Smooth muscle cell (in vitro differentiated cells): Measurements from ENCODE around the gene ZDHHC18. TPM values are rescaled to one million over a fixed set of nuclear protein-coding genes. Genes with fewer than 3 reads are reported as not detected.

Experiments used
- DNase-seq: peaks from one replicate; lab custom pipeline; 2025; ENCODE audit not compliant: unreplicated experiment; lab: John Stamatoyannopoulos, UW
- H2AFZ ChIP-seq: fragments of 200-600 bp; sonication (generic); 2 replicates; pipeline ENCODE4 v1.6.0; 2016; ENCODE audit warnings: antibody characterized with exemption, low read depth, mild to moderate bottlenecking
- H3F3A ChIP-seq: fragments of 200-600 bp; sonication (generic); 2 replicates; pipeline ENCODE4 v1.6.0; 2017; ENCODE audit warnings: antibody characterized with exemption, low read depth
- H3K27ac ChIP-seq: fragments of 200-600 bp; sonication (generic); 2 replicates; pipeline ENCODE4 v1.5.1; 2016; ENCODE audit warnings: low read depth, mild to moderate bottlenecking
- H3K27me3 ChIP-seq: fragments of 200-600 bp; sonication (generic); 2 replicates; pipeline ENCODE4 v1.6.1; 2016; ENCODE audit warnings: low read depth, mild to moderate bottlenecking
- H3K36me3 ChIP-seq: fragments of 200-600 bp; sonication (generic); 2 replicates; pipeline ENCODE4 v1.5.1; 2016; ENCODE audit warnings: low read depth
- H3K4me1 ChIP-seq: fragments of 200-600 bp; sonication (generic); 2 replicates; pipeline ENCODE4 v1.5.1; 2016; ENCODE audit warnings: low read depth
- H3K4me2 ChIP-seq: fragments of 200-600 bp; sonication (generic); 2 replicates; pipeline ENCODE4 v1.6.0; 2016; ENCODE audit warnings: mild to moderate bottlenecking
- H3K4me3 ChIP-seq: fragments of 200-600 bp; sonication (generic); 2 replicates; pipeline ENCODE4 v1.5.1; 2016; ENCODE audit warnings: mild to moderate bottlenecking
- H3K79me2 ChIP-seq: fragments of 200-600 bp; sonication (generic); 2 replicates; pipeline ENCODE4 v1.6.0; 2016; ENCODE audit warnings: low read depth, mild to moderate bottlenecking
- H3K9ac ChIP-seq: fragments of 200-600 bp; sonication (generic); 2 replicates; pipeline ENCODE4 v1.6.0; 2016; ENCODE audit warnings: low read depth
- H3K9me3 ChIP-seq: fragments of 200-600 bp; sonication (generic); replicated peaks from 2 replicates; pipeline ENCODE4 v1.5.1; 2016; ENCODE audit warnings: low read depth
- H4K20me1 ChIP-seq: fragments of 200-600 bp; sonication (generic); 2 replicates; pipeline ENCODE4 v1.6.0; 2016; ENCODE audit warnings: low read depth
- WGBS: methylation state at CpG from one replicate; pipeline ENCODE4 v1.1.7; 2016; ENCODE audit warnings: low lambda C conversion rate; 5-methylcytosine and 5-hydroxymethylcytosine counted together
- polyA plus RNA-seq: library from polyadenylated mRNA; unstranded; fragments of >200 nt; fragmentation: Nextera tagmentation; extraction: Ambion mirVana; gene quantifications from 2 replicates; pipeline ENCODE4 v1.2.1, GENCODE V29; 2016
- total RNA-seq: library from RNA; depleted of rRNA; stranded (reverse); fragments of >200 nt; gene quantifications from 2 replicates; pipeline ENCODE4 v1.2.3, GENCODE V29; 2014
- TF ChIP-seq, protein P1 (sequence below): fragments of 200-600 bp; sonication (generic); IDR thresholded peaks from 2 replicates; pipeline ENCODE4 v1.5.1; 2017; ENCODE audit warnings: borderline replicate concordance, mild to moderate bottlenecking, antibody characterized with exemption; ENCODE audit not compliant: insufficient read depth, poor library complexity, severe bottlenecking

The ZDHHC18 gene
- total and polyA plus RNA-seq, 2 experiments from 2014 or later, result 20.3 to 52.5 TPM

DNA sequence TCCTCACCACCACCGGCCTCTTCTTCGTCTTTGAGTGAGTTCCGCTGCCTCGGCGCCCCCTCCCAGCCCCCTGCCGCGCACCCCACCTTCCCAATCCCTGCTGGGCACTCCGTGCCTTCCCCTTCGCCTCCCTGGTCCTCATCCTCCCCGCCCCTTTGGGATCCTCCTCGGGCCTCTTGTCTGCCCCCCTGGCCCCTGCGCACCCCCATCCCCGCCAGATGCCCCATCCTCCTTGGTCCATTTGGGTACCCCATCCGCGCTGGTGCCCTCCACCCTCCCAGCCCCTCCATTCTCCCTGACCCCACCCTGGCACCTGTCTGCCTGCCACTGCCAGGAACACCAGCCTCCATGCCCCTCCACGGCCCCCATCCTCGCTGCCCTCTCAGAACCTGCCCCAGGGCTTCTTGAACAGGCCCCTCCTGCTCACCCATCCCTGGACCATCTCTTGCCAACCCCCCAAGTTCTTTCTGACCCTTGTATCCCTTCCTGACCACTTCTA is 667 bp downstream of the ZDHHC18 start:
- Histone ChIP-seq H3K4me3 (peak overlapping the region; percentile 69), H3K9me3 (no peaks in the 10 kb centered on the region), H3K79me2 (peaks cover 40% of the 10 kb centered on the region), H3K4me1 (peaks cover 21% of the 10 kb centered on the region), H3K9ac (peak overlapping the region; percentile 54), H3K27me3 (no peaks in the 10 kb centered on the region), H2AFZ (no peak overlapping the region), H3K4me2 (peak overlapping the region; percentile 93), H3K27ac (no peak overlapping the region), H3K36me3 (no peaks in the 10 kb centered on the region), H3F3A (no peaks in the 10 kb centered on the region), H4K20me1 (peaks cover 47% of the 10 kb centered on the region)
- TF ChIP-seq, protein P1, sequence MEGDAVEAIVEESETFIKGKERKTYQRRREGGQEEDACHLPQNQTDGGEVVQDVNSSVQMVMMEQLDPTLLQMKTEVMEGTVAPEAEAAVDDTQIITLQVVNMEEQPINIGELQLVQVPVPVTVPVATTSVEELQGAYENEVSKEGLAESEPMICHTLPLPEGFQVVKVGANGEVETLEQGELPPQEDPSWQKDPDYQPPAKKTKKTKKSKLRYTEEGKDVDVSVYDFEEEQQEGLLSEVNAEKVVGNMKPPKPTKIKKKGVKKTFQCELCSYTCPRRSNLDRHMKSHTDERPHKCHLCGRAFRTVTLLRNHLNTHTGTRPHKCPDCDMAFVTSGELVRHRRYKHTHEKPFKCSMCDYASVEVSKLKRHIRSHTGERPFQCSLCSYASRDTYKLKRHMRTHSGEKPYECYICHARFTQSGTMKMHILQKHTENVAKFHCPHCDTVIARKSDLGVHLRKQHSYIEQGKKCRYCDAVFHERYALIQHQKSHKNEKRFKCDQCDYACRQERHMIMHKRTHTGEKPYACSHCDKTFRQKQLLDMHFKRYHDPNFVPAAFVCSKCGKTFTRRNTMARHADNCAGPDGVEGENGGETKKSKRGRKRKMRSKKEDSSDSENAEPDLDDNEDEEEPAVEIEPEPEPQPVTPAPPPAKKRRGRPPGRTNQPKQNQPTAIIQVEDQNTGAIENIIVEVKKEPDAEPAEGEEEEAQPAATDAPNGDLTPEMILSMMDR, result no peak
- DNase-seq, result no peak
- 34% methylated on average over 3 of the region's 17 CpGs for WGBS

DNA sequence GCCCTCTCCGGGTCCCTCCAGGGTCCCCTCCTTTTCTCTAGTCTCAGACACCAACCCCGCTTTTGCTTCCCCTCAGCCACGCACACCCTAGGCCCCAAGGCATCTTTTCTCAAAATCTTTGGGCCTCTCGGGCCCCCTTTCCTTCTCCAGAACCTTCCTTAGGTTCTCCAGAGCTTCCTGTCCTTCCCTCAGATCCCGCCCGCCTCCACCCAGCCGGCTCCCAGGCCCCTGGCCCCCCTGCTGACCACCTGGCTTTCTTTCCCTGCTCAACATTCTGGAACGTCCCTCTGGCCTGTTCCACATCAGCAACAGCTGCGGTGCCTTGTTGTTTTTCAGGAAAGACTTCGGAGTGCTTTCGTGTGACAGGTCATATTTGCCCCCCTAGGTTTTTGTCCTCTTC is 1.2 kb downstream of the ZDHHC18 start:
- peaks cover 51% of the 10 kb centered on the region for H4K20me1 ChIP-seq
- 69% methylated on average over 11 of the region's 11 CpGs for WGBS

DNA sequence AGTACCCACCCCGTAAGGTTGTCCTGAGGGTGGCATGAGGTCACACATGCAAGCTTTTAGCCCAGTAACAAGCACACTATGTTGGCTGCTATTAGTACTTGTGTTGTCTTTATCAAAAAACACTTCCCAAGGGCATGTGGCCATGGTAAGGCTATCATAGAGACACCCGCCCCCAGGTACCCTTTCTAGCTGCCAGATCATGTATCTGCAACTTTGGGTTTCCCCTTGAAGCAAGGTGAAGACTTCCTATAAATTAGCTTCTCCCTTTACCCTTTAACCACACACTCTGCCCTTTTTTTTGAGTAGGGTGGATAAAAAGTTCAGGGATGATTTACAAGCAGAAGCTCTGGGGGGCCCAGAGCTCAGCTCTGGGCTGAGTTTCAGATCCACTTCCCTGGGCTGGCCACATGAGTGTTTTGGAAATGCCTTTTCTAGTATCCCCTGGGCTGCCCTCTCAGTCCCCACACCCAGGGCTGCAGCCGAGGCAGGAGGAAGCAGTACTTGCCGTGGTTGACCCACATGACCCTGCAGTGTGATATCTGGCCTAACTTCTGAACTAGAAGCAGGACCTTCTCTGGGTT is 2.0 kb downstream of the ZDHHC18 start:
- Histone ChIP-seq H3K9me3 (no peaks in the 10 kb centered on the region), H3K4me1 (peaks cover 21% of the 10 kb centered on the region), H4K20me1 (peaks cover 51% of the 10 kb centered on the region), H3K27ac (no peak overlapping the region), H3K4me3 (no peak overlapping the region), H3K79me2 (peaks cover 40% of the 10 kb centered on the region), H3K4me2 (peak overlapping the region; percentile 9), H3K27me3 (no peaks in the 10 kb centered on the region), H3F3A (no peaks in the 10 kb centered on the region), H2AFZ (no peak overlapping the region), H3K36me3 (no peaks in the 10 kb centered on the region), H3K9ac (no peak overlapping the region)
- WGBS, result 84% methylated on average over 4 of the region's 4 CpGs
- DNase-seq, result no peak
- TF ChIP-seq, protein P1, result no peak

More for the DNA sequence above, 1.2 kb downstream of the ZDHHC18 start:
- Histone ChIP-seq H3K36me3 (no peaks in the 10 kb centered on the region), H3K4me2 (peak overlapping the region; percentile 93), H3K9me3 (no peaks in the 10 kb centered on the region), H3F3A (no peaks in the 10 kb centered on the region), H3K79me2 (peaks cover 40% of the 10 kb centered on the region), H3K4me1 (peaks cover 21% of the 10 kb centered on the region), H3K27ac (no peak overlapping the region), H3K4me3 (peak overlapping the region; percentile 69), H2AFZ (no peak overlapping the region), H3K27me3 (no peaks in the 10 kb centered on the region), H3K9ac (no peak overlapping the region)
- no peak for DNase-seq
- TF ChIP-seq, protein P1, result no peak
